Psoas muscle (tissue), 8 donors: Measurements from ENCODE around the gene TMEM94. TPM values are rescaled to one million over a fixed set of nuclear protein-coding genes. Genes with fewer than 3 reads are reported as not detected.
"Not testable (repeated sequence)": the region's sequence is repeated elsewhere in the genome, so short reads cannot be mapped to it uniquely, and the experiment has no call there.

Experiments used
- ATAC-seq, 4 donors: fragments of 200-7000 bp; cut with Tn5 transposase; one replicate each; pipeline ENCODE4 v1.9.1; 2020; ENCODE audit warnings: moderate library complexity in 3 of 4, mild to moderate bottlenecking in 2 of 4
- DNase-seq, 2 donors: peaks; one replicate each; pipeline ENCODE4 v3.0.0-alpha.2; 2020
- H3K27ac ChIP-seq: fragments of 200-600 bp; one replicate; pipeline ENCODE4 v1.8.0; 2022
- H3K27me3 ChIP-seq, 3 donors: fragments of 200-600 bp in 1 of 3; one replicate each; pipeline versions ENCODE4 v1.6.1 to v1.8.0; 2013 to 2022; ENCODE audit warnings: low read length in 2 of 3, mild to moderate bottlenecking in 2 of 3, moderate library complexity in 1 of 3; ENCODE audit not compliant: insufficient read depth in 3 of 3
- H3K36me3 ChIP-seq, 2 donors: fragments of 200-600 bp in 1 of 2; one replicate each; pipeline versions ENCODE4 v1.6.1 to v1.8.0; 2013 to 2022; ENCODE audit warnings: low read depth in 1 of 2, mild to moderate bottlenecking in 1 of 2, moderate library complexity in 1 of 2; ENCODE audit not compliant: insufficient read depth in 1 of 2
- H3K4me1 ChIP-seq: fragments of 200-600 bp; one replicate; pipeline ENCODE4 v1.8.0; 2022
- H3K4me3 ChIP-seq: fragments of 200-600 bp; one replicate; pipeline ENCODE4 v1.8.0; 2022; ENCODE audit warnings: mild to moderate bottlenecking
- H3K9me3 ChIP-seq: fragments of 200-600 bp; one replicate; pipeline ENCODE4 v1.8.0; 2022
- CTCF ChIP-seq: fragments of 200-600 bp; IDR thresholded peaks from one replicate; pipeline ENCODE4 v1.8.0; 2022; ENCODE audit warnings: antibody characterized with exemption
- WGBS, 3 donors: extraction: QIAGEN DNeasy Blood & Tissue Kit; methylation state at CpG; one replicate each; pipeline versions ENCODE4 v1.1.6 to v1.1.7; 2013; 5-methylcytosine and 5-hydroxymethylcytosine counted together
- intact Hi-C, 2 donors: fragments of 100-400 bp; cut with DNase I; formaldehyde crosslinking; loops; one replicate each; pipeline versions ENCODE4 v1.11.0 to v1.14.2; 2022
- polyA plus RNA-seq, 3 donors: library from polyadenylated mRNA; stranded (reverse); fragments of 200-250 nt; gene quantifications; one replicate each; pipeline ENCODE4 v1.2.3, GENCODE V29; 2013
- total RNA-seq, 4 donors: library from RNA; stranded (reverse); fragmentation: NEBNext Ultra II Directional in 2 of 4; extraction: Animal tissue kit (Norgen Biotek cat#: 25700) in 2 of 4; gene quantifications; one replicate each; pipeline versions ENCODE4 v1.2.1 to v1.2.4, GENCODE V29; 2021 to 2023
- donor health status: healthy with polysubstance abuse.
- donor health status: DM: no; HTN: no; CAD: no; lungs with moderate emphysema.
- donor health status: Bipolar disorder and iron deficiency.
- donor health status: healthy.
- donor health status: DM: yes; HTN: yes; CAD: no.
- donor health status: DM: no; HTN: no; CAD: no.
- donor health status: DM: no; HTN: no; CAD: no.
- donor health status: DM: yes; HTN: yes; CAD: no.

TMEM94 gene
- total and polyA plus RNA-seq, 7 donors = 18.7 to 64.3 (median 47.5) TPM

GRCh38 chr17:75475851-75476250 lies 19.4 kb downstream of the TMEM94 start:
- no peak for TF ChIP-seq CTCF
- peak overlapping the region; percentile 43 for H3K4me3 ChIP-seq

GRCh38 chr17:75476271-75476671 lies 19.8 kb downstream of the TMEM94 start:
- H3K36me3 ChIP-seq = peaks cover 0 to 28% of the 10 kb centered on the region in 2 donors
- peaks cover 78% of the 10 kb centered on the region for H3K4me1 ChIP-seq
- ATAC-seq (peak; percentile 57 to 84 (median 78)), DNase-seq (no peak)
- no peak for TF ChIP-seq CTCF
- peak overlapping the region; percentile 43 for H3K4me3 ChIP-seq
- H3K9me3 ChIP-seq = no peaks in the 10 kb centered on the region
- 10 to 31% (median 11%) methylated on average over 8 of the region's 8 CpGs for WGBS, 3 donors
- no peaks in the 10 kb centered on the region for H3K27me3 ChIP-seq
- peak overlapping the region; percentile 85 for H3K27ac ChIP-seq
- intact Hi-C loops = no loop called here

More at GRCh38 chr17:75475851-75476250, 19.4 kb downstream of the TMEM94 start:
- Histone ChIP-seq H3K27ac (peak overlapping the region; percentile 85), H3K36me3 (peaks cover 0 to 28% of the 10 kb centered on the region in 2 donors), H3K4me1 (peaks cover 74% of the 10 kb centered on the region), H3K9me3 (no peaks in the 10 kb centered on the region), H3K27me3 (no peaks in the 10 kb centered on the region)
- intact Hi-C loops = no loop called here
- ATAC-seq (peak; percentile 55 to 67 (median 56)), DNase-seq (no peak)
- WGBS, 3 donors = 0 to 3% (median 2%) methylated on average over 3 of the region's 3 CpGs

- Histone ChIP-seq H3K36me3 (peaks cover 0 to 25% of the 10 kb centered on the region in 2 donors), H3K27me3 (no peaks in the 10 kb centered on the region), H3K4me1 (peaks cover 85% of the 10 kb centered on the region), H3K27ac (peak overlapping the region; percentile 85), H3K4me3 (peak overlapping the region; percentile 43), H3K9me3 (no peaks in the 10 kb centered on the region)
- no peak for TF ChIP-seq CTCF
- DNase-seq (peak in 1 of 2 donors; percentile 12), ATAC-seq (no peak)
- intact Hi-C loops = no loop called here
- WGBS, 3 donors = 55 to 65% (median 56%) methylated on average over 11 of the region's 11 CpGs
These were observed 20.5 kb downstream of the TMEM94 start for GRCh38 chr17:75476752-75477489.

GRCh38 chr17:75477490-75477862 lies 21.0 kb downstream of the TMEM94 start:
- peaks cover 0 to 20% of the 10 kb centered on the region in 2 donors for H3K36me3 ChIP-seq
- DNase-seq, ATAC-seq, H3K9me3 ChIP-seq, H3K27me3 ChIP-seq, intact Hi-C loops: not testable (repeated sequence)
- WGBS, 3 donors = 80 to 90% (median 82%) methylated on average over 11 of the region's 11 CpGs
- peak overlapping the region; percentile 85 for H3K27ac ChIP-seq
- peaks cover 89% of the 10 kb centered on the region for H3K4me1 ChIP-seq
- H3K4me3 ChIP-seq = peak overlapping the region; percentile 43

- 55 to 75% (median 56%) methylated on average over 7 of the region's 7 CpGs for WGBS, 3 donors
- DNase-seq (no peak), ATAC-seq (no peak)
- H3K9me3 ChIP-seq = no peaks in the 10 kb centered on the region
- intact Hi-C loops = no loop called here
- no peak for TF ChIP-seq CTCF
- no peak overlapping the region for H3K4me3 ChIP-seq
- peaks cover 0 to 10% of the 10 kb centered on the region in 2 donors for H3K36me3 ChIP-seq
- H3K27ac ChIP-seq = peak overlapping the region; percentile 89
- H3K4me1 ChIP-seq = peaks cover 91% of the 10 kb centered on the region
- H3K27me3 ChIP-seq = no peaks in the 10 kb centered on the region
These were observed 22.1 kb downstream of the TMEM94 start for GRCh38 chr17:75478508-75478907.
